HG03457 (cell line): ENCODE results near the gene DHRS13.
"Not testable (repeated sequence)": the region's sequence is repeated elsewhere in the genome, so short reads cannot be mapped to it uniquely, and the experiment has no call there.

Experiments
- ATAC-seq: cut with Tn5 transposase; IDR thresholded peaks from one replicate; pipeline ENCODE4 v1.9.1; 2021; ENCODE audit warnings: moderate number of reproducible peaks; ENCODE audit not compliant: unreplicated experiment

The DHRS13 gene

DNA sequence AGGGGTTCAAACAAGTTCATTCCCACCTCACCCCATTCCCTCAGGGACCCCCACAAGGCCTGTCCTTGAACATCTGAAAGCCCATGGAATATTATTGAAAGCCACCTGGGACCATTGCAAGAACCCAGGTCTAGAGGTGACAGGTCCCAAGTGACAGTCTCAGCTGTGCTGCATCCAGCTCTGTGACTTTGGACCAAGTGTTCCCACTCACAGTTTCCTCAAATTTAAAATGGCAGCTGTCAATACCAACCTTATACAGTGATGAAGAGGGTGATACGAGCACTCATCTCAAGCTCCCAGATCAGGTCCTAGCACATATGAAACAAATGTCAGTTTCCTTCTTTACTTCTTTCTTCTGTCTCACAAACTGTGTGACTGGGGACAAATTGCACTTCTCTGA, 38.9 kb downstream of the DHRS13 start:
- ATAC-seq: no peak

DNA sequence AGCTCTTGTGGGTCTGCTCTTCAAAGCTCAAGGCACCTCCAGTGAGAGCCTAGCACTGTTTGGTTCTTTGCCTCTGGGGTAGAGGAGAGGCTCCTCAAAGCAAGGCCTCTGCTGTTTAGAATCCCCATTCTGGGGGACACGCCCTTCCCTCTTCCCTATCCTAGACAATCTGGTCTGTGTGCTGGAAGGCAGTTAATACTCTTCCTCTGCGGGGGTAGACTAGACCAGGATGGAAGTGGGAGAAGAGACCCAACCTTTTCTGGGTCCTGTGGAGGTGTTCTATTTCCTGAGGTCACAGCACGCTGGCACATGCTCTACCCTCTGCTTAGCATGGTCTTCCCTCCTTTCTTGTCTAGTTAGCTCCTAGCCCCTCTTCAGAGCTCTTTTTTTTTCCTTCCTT, 40.3 kb downstream of the DHRS13 start:
- no peak for ATAC-seq

DNA sequence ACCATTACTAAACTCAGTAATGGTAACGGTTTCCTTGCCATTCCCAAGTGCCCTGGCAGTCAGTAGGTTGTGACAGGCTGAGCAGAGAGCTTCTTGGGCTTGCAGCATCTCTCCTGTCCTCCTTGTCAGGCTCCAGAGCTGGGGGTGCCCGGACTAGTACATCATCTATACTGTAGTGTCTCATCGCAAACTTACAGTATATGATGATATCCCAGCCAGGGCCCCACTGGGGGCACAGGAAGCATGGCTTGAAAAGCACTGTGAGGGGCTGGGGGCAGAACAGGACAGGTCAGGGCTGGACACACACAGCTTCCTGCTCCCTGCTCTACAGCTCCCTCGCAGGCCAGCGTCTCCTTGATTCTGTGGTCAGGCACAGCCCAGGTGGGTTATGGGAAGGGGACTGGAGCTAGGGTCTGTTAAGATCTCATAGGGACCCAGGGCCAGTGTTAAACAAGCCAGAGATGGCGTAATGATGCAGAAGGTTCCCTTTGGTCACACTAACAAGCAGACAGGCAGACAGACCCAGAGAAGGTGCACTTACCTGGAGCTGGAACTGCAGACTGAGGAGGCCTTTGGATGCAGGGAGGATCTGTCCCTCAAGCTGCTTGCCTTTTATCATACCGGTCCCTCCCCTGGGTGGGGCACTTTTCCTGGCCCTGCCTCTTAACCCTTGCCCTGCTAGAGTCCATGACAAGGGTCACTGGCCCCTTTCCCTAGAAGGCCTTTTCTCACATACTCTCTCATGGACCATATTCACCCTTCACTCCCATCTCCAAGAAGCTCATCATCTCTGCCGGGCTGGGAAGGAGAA, 41.3 kb downstream of the DHRS13 start:
- no peak for ATAC-seq

DNA sequence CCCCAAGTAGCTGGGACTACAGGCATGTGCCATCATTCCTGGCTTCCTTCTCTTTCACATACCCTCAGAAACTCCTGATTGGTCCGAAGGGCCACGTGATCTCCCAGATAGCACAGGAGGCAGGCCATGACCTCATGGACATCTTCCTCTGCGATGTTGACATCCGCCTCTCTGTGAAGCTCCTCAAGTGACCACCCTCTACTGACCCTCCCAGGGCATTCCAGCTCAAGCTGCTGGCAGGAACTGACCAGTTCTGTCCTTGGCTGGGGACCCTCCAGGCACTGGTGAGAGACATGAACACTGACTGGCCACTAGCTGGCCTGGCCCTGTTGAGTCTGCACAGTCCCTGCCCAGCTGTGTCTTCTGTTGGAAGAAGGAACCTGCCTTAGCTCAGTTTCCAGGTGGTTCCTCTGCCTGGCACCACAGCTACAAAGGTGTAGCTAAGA, 42.5 kb downstream of the DHRS13 start:
- no peak for ATAC-seq

DNA sequence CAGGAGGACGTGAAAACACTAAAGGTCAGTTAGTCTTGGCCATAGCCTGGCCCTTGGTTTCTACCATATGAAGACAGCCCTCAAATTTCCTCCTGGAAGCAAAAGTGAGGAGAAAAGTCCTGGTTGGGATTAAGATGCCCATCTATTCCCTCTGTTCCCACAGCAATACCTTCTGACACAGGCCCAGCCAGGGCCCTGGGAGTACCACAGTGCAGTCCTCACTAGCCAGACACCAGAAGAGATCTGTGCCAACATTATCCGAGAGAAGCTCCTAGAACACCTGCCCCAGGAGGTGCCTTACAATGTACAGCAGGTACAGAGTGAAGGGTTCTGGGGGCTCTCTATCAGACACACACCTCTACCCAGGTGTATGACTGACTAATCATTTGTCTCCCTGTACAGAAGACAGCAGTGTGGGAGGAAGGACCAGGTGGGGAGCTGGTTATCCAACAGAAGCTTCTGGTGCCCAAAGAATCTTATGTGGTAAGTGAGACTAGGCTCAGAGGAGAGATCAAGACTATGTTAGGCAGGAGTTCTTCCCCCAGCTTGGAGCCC, 44.0 kb downstream of the DHRS13 start:
- ATAC-seq: no peak

DNA sequence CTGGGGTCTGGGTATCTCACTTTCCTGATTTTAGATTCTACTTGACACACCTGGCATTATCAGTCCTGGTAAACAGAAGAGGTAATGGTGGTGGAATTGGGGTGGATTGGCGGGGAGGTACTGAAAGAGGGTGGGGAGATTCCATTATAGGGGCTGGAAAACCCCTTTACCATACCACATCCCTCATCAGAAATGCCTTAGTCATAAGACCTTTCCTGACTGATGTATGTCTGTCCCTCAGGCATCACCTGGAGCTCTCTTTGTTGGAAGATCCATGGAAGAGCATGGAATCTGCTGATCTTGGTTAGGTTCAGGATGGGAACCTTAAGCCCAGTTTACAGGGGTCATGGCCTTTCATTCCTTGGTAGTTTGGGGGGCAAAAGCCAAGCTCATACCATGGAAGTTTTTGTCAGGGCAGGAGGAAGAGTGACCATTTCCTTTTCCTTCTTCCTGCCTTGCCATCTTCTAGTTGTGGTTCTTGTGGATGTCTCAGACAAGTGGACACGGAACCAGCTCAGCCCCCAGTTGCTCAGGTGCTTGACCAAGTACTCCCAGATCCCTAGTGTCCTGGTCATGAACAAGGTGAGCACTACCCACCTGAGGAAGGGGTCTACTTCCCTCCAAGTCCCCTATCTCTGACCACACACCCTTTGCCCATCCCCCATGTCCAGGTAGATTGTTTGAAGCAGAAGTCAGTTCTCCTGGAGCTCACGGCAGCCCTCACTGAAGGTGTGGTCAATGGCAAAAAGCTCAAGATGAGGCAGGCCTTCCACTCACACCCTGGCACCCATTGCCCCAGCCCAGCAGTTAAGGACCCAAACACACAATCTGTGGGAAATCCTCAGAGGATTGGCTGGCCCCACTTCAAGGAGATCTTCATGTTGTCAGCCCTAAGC, 44.7 kb downstream of the DHRS13 start:
- ATAC-seq: no peak

DNA sequence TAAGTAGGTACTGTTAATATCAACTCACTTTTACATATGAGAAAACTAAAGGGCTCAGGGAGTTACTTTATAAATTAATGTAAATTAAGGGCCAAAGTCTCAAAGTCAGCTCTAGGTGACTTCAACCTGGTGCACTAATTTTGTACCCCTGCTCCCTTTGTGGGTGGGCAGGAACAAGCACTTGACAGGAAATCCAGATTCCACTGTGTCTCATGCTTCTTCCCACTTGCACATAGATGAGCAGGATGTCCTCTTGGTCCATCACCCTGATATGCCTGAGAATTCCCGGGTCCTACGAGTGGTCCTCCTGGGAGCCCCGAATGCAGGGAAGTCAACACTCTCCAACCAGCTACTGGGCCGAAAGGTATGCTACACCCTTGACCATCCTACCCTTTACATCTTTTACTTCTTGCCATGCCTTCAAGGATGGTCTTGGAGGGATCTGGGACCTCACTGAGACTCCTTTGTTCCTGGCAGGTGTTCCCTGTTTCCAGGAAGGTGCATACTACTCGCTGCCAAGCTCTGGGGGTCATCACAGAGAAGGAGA, 46.8 kb downstream of the DHRS13 start:
- no peak for ATAC-seq

DNA sequence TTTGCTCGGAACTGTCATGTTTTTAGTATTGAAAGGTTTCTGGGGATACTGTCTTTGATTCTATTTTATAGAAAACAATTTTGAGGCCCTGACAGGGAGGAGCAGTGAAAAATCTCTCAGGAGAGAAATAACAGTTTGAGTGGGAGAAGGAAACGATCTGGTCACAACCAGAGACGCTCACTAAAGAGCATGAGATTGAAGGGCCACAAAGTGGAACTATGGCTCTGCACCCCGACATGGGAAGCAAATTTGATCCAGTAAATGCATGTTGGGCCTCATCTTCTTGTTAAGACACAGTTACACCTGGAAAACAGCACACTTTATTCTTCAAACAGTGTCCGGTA, 47.6 kb downstream of the DHRS13 start:
- ATAC-seq: no peak

DNA sequence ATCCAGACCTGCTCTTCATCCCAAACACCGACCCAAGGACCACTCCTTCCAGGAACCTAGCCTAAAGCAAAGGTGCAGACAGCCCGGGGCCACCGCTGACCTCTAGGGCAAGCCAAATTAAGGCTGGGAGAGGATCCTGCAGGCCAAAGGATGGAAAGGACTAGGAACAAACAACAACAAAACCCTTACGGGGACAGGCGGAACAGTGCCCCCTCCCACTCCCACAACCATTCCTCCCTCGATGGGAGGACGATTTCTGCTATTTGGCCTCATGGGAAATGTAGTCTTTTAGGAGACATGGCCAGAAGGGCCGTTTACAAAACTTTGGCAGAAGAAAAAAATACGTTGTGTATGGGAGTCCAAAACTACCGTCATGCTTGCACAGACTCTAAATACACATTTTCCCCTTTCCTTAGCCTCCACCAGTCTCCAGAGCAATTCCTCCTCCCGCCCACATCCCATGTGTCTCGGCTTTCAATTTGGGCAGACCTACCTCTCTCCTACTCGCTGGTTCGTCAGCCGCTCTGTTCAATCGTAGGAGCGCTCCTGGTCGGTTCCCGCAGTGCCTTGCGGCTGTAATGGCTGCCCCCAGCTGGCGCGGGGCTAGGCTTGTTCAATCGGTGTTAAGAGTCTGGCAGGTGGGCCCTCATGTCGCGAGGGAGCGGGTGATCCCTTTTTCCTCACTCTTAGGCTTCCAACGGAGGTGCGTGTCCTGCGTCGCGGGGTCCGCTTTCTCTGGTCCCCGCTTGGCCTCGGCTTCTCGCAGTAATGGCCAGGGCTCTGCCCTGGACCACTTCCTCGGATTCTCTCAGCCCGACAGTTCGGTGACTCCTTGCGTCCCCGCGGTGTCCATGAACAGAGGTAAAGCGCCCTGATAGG, 48.2 kb downstream of the DHRS13 start, which contains the start of gene ERAL1:
ERAL1 (plus strand) TSS at position 560 of the 879 bp plus-strand sequence; CDS start at position 579, 19 bp downstream.
- ATAC-seq: no peak

DNA sequence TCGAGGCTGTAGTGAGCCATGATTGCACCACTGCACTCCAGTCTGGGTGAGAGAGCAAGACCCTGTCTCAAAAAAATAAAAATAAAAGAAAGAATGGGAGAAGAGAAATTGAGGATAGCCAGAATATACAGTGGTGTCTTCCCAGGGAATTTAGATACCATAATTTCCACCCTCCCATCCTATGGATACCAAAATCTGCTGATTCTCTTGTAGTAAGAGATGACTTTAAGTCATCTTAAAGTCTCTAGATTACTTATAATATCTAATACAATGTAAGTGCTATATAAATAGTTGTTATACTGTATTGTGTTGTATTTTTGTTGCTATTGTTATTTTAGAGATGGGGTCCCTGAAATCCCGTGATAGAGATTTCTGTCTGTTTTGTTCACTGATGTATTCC, 49.6 kb downstream of the DHRS13 start:
- no peak for ATAC-seq

DNA sequence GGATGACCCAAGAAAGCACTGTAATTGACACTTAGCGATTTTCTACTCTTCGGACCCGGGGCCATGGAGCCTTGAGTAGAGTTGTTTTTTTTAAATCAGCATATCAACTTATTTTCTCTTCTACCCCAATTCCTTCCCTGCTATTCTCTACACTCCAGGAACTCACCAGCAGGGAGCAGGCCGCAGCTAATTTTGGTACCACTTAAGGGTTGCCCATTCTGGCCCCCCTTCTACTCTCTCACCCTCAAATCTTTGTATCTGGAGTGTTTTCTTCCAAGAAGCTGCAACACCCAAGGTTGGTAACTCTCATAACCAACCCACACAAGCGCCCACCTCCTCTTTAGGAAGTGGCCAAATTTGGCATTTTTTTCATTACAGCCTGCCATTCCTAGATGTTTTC, 53.6 kb downstream of the DHRS13 start:
- ATAC-seq: no peak

DNA sequence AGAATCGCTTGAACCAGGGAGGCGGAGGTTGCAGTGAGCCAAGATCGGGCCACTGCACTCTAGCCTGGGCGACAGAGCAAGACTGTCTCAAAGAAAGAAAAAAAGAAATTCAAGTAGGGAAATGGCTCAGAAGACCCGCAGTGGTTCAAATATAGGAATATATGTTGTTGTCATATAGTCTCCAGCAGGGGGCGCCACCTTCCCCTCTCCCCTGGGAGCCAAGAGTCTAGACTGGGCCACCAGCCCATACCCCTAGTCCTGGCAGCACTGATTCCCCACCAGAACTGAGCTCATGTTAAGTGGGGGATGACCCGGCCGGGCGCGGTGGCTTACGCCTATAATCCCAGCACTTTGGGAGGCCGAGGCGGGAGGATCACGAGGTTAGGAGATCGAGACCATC, 54.2 kb downstream of the DHRS13 start:
- ATAC-seq: not testable (repeated sequence)
